Myocyte (in vitro differentiated cells): ENCODE data around the gene ZNF511. TPM values are rescaled to one million over a fixed set of nuclear protein-coding genes. Genes with fewer than 3 reads are reported as not detected.

ENCODE experiments used
- DNase-seq: peaks from one replicate; pipeline ENCODE4 v3.0.0-alpha.2; 2012; ENCODE audit warnings: low read depth
- total RNA-seq: library from RNA; depleted of rRNA; stranded (reverse); fragments of >200 nt; gene quantifications from 2 replicates; pipeline ENCODE4 v1.2.3, GENCODE V29; 2014

The ZNF511 gene
- total RNA-seq, 1 donor from 2014 or later: 25.8 TPM

GRCh38 chr10:133334503-133335245 is 26.0 kb downstream of the ZNF511 start:
- DNase-seq: no peak

DNA sequence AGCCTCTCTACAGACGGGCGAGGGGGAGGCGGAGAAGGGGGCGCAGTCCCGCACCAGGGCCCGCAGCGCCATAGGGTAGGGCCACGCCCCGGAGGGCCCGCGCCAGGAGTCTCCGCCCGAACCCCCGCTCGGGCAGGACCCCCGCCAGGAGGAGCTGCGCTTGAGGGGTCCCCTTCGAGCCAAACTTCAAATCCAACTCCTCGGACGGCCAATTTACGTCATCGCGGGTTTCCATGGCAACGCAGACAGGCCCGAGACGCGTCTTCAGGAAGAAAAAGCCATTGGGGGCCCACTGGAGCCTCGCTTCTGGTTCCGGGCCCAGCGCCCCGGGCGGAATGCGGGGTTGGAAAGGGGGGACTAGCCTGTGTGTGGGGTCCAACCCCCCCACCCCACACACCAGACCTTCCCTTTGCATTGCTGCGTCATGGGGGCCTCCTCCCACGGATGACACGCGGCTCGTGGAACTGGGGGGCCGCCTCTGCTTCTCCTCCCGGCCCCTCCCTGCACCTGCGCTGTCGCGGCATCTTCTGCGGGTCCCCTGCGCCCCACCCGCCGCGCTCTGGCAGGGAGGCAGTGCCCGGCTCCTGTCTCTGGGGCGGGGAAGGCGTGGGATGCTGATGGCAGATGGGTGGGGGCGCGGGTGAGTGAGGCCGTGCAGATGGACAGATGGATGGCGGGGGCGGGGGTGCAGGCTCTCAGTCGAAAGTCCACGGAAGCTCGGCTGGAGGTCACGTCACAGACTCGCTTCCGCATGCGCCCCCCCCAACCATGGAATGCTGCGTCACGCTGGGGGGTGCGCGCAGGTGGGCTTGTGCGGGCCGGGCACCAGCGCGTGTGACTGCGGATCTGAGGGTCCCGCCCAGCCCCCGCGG is 26.8 kb downstream of the ZNF511 start:
- DNase-seq: peak; percentile 17

- no peak for DNase-seq
These were observed 27.4 kb downstream of the ZNF511 start for GRCh38 chr10:133336118-133336576.

DNA sequence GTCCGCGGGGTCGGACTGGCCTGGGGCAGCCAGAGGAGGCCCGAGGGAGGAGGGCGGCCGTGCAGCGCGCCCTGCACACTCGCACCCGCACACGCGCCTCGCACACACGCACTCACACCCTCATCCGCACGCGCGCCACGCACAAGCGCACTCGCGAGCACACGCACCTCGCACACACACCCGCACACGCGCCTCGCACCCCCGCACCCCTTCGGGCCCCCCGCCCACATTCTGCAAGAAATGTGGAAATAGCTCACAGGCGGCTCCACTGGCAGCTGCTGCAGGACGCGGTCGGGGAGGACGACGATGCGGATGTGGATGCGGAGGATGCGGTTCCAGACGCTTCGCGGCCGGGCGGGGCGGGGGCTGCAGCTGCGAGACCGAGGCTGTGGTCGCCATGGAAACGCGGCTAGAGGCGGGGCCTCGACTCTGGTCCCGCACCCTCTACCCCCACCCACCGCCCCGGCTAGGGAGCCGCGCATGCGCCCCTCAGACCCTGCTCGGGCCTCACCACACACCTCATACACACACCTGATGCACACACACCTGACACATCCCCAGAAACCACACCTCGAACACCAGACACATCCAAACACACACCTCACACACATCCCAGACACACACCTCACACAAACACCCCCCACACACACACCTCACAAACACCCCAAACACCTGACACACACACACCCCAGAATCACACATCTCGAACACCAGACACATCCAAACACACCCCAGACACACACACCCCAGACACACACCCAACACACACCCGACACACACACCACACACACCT is 28.1 kb downstream of the ZNF511 start, which contains the start of gene CALY:
TSS of gene CALY (minus strand) at position 320 of the 793 bp plus-strand sequence. CDS start 7,907 bp downstream, outside the sequence.
- DNase-seq: no peak

DNA sequence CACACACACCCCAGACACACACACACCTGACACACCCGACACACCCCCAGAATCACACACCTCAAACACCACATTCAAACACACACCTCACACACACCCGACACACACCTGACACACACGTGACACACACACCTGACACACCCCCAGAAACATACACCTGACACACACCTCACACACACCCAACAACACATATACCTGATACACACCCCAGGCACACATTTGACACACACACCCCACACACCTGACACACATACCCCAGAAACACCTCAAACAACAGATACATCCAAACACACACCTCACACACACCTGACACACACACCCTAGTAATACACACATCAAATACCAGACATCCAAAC is 28.6 kb downstream of the ZNF511 start:
- DNase-seq: no peak

DNA sequence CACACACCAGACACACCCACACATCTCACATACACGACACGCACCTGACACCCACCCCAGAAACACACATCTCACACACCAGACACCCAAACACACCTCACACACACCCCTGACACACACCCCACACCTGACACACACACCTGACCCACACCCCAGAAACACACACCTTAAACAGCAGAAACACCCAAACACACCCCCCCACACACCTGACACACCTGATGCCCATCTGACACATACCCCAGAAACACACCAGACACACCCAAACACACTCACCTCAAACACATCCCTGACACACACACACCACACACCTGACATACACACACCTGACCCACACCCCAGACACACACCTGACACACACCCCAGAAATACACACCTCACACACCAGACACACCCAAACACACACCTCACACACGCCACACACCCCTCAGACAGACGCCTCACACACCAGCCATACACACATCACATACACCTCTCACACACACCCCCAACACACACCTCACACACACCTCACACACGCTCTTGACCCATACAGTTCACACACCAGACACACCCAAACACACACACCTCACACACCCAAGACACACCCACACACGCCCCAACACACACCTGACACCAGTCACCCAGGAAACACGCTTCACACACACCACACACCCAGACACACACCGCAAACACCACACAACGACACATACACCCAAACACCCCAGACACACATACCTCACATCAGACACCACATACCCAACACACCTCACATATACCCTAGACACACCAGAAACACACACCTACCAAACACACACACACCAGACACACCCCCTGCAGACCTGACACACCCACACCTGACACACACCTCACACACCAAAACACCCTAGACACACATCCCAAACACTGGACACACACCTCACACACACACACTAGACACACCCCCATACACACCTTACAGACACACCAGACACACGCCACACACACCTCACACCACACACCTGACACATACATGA is 29.7 kb downstream of the ZNF511 start:
- DNase-seq: no peak

DNA sequence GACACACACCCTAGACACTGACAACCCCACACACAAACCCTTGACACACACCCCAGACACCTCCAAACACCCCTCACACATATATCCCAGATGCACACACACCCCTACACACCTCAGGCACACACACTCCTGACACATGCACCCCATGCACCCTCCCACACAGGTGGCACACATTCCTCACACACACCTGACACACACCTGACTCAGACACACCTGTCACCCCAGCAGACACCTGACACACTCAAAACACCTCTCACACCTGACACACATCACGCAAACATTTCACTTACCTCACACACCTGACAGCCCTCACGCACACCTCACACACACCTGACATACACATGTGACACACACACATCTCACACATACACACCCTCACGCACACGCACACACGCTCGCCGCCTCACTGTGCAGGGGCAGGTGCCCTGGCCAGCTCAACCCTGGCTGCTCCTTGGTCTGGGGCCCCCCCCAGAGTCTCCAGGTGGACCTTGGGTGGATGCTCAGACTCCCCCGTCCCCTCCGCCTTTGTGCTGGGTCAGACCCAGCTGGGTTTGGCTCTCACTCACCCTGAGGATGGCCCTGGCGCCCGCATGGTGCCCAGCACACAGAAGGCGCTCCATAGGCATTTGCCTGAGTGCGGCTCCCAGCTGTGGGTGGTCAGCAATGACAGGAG is 31.1 kb downstream of the ZNF511 start:
- DNase-seq: no peak

DNA sequence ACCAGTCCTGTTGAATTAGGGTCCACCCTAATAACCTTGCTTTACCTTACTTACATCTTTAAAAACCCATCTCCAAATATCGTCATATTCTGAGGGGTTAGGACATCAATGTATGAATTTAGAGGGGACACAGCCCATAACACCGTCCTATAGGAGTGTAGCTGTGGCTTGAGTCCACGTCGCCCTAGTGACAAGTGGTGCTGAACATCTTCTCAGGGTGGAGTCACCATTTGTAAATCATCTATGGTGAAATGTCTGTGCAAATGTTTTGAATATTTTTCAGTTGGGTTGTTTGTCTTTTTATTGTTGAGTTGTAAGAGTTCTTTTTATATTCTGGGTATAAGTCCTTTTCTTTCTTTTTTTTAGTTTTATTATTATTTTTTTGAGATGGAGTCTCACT is 33.3 kb downstream of the ZNF511 start:
- DNase-seq: no peak

GRCh38 chr10:133342942-133343341 is 34.2 kb downstream of the ZNF511 start:
- no peak for DNase-seq

DNA sequence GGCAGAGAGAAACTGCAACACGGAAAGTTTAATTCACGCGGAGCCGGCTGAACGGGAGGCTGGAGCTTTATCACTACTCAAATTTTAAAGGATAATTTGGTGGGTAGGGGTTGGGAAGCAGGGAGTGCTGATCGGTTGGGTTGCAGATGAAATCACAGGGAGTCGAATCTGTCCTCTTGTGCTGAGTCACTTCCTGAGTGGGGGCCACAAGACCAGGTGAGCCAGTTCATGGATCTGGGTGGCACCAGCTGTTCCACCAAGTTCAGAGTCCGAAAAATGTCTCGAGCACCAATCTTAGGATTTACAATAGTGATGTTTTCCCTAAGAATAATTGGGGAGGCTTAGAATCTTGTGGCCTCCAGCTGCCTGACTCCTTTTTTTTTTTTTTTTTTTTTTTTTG is 34.8 kb downstream of the ZNF511 start:
- no peak for DNase-seq

GRCh38 chr10:133344236-133344635 is 35.5 kb downstream of the ZNF511 start:
- DNase-seq: no peak

- no peak for DNase-seq
These were observed 37.7 kb downstream of the ZNF511 start for GRCh38 chr10:133346413-133346812.

- DNase-seq: no peak
These were observed 39.2 kb downstream of the ZNF511 start for GRCh38 chr10:133347710-133348517.

GRCh38 chr10:133349160-133349568 is 40.5 kb downstream of the ZNF511 start:
- no peak for DNase-seq

- DNase-seq: no peak
These were observed 40.9 kb downstream of the ZNF511 start for GRCh38 chr10:133349577-133350011.

DNA sequence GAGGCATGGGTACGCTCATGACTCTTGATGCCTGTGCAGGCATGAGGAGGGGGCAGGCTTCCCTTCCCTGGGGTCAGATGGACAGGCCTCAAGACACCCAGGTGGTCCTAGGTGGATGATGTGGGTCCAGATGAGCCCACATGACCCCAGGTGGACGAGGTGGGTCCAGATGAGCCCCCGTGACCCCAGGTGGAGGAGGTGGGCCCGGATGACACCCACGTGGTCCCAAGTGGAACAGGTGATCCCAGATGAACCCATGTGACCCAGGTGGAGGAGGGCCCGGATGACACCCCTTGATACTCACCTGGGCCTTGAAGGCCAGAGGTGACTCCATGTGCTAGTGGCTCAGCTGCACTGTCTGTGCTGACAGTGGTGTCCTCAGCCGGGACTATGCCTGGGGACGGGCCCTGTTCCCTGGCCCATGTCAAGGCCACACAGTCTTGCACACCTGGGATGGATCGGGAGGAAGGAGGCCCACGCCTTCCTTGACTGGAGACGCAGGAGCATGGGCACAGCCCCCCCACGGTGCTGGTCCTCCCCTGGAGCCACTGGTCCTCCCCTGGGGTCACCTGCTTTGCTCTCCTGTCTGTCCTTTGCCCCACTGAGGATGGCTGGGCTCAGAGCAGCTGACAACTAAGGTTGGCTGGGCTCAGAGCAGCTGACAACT is 41.7 kb downstream of the ZNF511 start:
- no peak for DNase-seq

DNA sequence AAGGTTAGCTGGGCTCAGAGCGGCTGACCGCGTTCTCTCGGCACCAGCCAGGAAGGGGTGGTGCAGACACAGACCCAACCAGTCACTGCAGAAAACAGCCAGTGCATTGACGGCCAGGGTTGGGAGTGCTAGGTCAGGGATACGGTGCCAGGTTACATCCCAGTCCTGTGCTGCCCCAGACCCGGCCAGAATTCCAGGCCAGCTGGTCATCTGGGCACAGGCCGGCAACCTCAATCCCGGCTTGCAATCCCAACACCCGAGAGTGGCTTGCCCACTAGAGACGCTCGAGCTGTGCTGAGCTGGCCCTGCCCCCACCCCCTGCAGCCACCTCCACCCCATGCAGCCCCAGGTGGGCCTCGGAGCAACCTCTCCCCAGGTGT is 42.2 kb downstream of the ZNF511 start:
- peak; percentile 46 for DNase-seq
